GM23338 (cell line): ENCODE measurements around the gene AMPH. TPM values are rescaled to one million over a fixed set of nuclear protein-coding genes. Genes with fewer than 3 reads are reported as not detected.

Source experiments
- ATAC-seq: fragments of 200-7000 bp; cut with Tn5 transposase; 3 replicates; pipeline ENCODE4 v1.9.1; 2020
- DNase-seq: peaks from one replicate; pipeline ENCODE4 v3.0.0-alpha.2; 2015; ENCODE audit warnings: low spot score
- H2AFZ ChIP-seq: fragments of 200-600 bp; sonication (generic); 2 replicates; pipeline ENCODE4 v1.8.0; 2016; ENCODE audit warnings: antibody characterized with exemption, mild to moderate bottlenecking, moderate library complexity
- H3F3A ChIP-seq: fragments of 200-600 bp; sonication (generic); replicated peaks from 2 replicates; pipeline ENCODE4 v1.8.0; 2017; ENCODE audit warnings: antibody characterized with exemption, mixed run types, low read depth
- H3K27ac ChIP-seq: fragments of 200-600 bp; sonication (generic); 2 replicates; pipeline ENCODE4 v1.6.1; 2016; ENCODE audit warnings: low read depth
- H3K27me3 ChIP-seq: fragments of 200-600 bp; sonication (generic); 2 replicates; pipeline ENCODE4 v1.8.0; 2016; ENCODE audit warnings: mild to moderate bottlenecking, mixed run types, moderate library complexity; ENCODE audit not compliant: insufficient read depth
- H3K36me3 ChIP-seq: fragments of 200-600 bp; sonication (generic); 2 replicates; pipeline ENCODE4 v1.8.0; 2016; ENCODE audit warnings: mild to moderate bottlenecking; ENCODE audit not compliant: insufficient read depth
- H3K4me1 ChIP-seq: fragments of 200-600 bp; sonication (generic); 2 replicates; pipeline ENCODE4 v1.8.0; 2016; ENCODE audit warnings: mild to moderate bottlenecking, moderate library complexity; ENCODE audit not compliant: insufficient read depth
- H3K4me2 ChIP-seq: fragments of 200-600 bp; sonication (generic); 2 replicates; pipeline ENCODE4 v1.7.1; 2017; ENCODE audit warnings: mixed run types
- H3K4me3 ChIP-seq: fragments of 200-600 bp; sonication (generic); 2 replicates; pipeline ENCODE4 v1.6.1; 2016; ENCODE audit warnings: mixed run types
- H3K79me2 ChIP-seq: fragments of 200-600 bp; sonication (generic); replicated peaks from 2 replicates; pipeline ENCODE4 v1.8.0; 2017; ENCODE audit warnings: mild to moderate bottlenecking; ENCODE audit not compliant: insufficient read depth
- H3K9me2 ChIP-seq: fragments of 200-600 bp; sonication (generic); 2 replicates; pipeline ENCODE4 v1.8.0; 2017; ENCODE audit not compliant: insufficient read depth
- H4K20me1 ChIP-seq: fragments of 200-600 bp; sonication (generic); replicated peaks from 2 replicates; pipeline ENCODE4 v1.8.0; 2017; ENCODE audit warnings: mild to moderate bottlenecking; ENCODE audit not compliant: insufficient read depth
- H3K27ac Mint-ChIP-seq: 2 replicates; pipeline ENCODE4 v1.8.0; 2020; ENCODE audit warnings: inconsistent platforms, mild to moderate bottlenecking, moderate library complexity, mixed read lengths
- H3K27me3 Mint-ChIP-seq: 3 replicates; pipeline ENCODE4 v1.8.0; 2022; ENCODE audit warnings: low read depth, mild to moderate bottlenecking, moderate library complexity, mixed read lengths, inconsistent platforms; ENCODE audit not compliant: insufficient read depth, poor library complexity
- H3K36me3 Mint-ChIP-seq: 3 replicates; pipeline ENCODE4 v1.8.0; 2021; ENCODE audit warnings: low read depth, mild to moderate bottlenecking, inconsistent platforms, moderate library complexity, mixed read lengths
- H3K4me1 Mint-ChIP-seq: 3 replicates; pipeline ENCODE4 v1.8.0; 2020; ENCODE audit warnings: mild to moderate bottlenecking, inconsistent platforms, mixed read lengths
- H3K4me3 Mint-ChIP-seq: 3 replicates; pipeline ENCODE4 v1.8.0; 2021; ENCODE audit warnings: moderate library complexity, mild to moderate bottlenecking, inconsistent platforms, mixed read lengths
- H3K9me3 Mint-ChIP-seq: 3 replicates; pipeline ENCODE4 v1.8.0; 2020; ENCODE audit warnings: moderate library complexity, mild to moderate bottlenecking, inconsistent platforms, mixed read lengths
- CREB1 ChIP-seq: fragments of 250-450 bp; sonication (Bioruptor Pico); IDR thresholded peaks from 2 replicates; pipeline ENCODE4 v1.5.0; 2020; ENCODE audit warnings: low read depth, mild to moderate bottlenecking, moderate library complexity
- CTCF ChIP-seq, 2 experiments: fragments of 200-600 bp in 1 of 2; sonication (generic) in 1 of 2; conservative IDR thresholded peaks; 2 replicates each; pipeline versions ENCODE4 v1.5.1 to v1.6.1; 2016 to 2017; ENCODE audit warnings: antibody characterized with exemption in 2 of 2, low read depth in 2 of 2, mild to moderate bottlenecking in 2 of 2, moderate library complexity in 1 of 2
- ETS1 ChIP-seq: IDR thresholded peaks from 2 replicates; pipeline ENCODE4 v1.6.1; 2016; ENCODE audit warnings: antibody characterized with exemption
- EZH2 ChIP-seq: fragments of 200-600 bp; sonication (generic); IDR thresholded peaks from one replicate; pipeline ENCODE4 v1.8.0; 2017; ENCODE audit warnings: antibody characterized with exemption, mild to moderate bottlenecking, low read depth; ENCODE audit not compliant: unreplicated experiment
- EZH2phosphoT487 ChIP-seq: fragments of 200-600 bp; sonication (generic); IDR thresholded peaks from one replicate; pipeline ENCODE4 v1.8.1; 2018; ENCODE audit warnings: antibody characterized with exemption; ENCODE audit not compliant: unreplicated experiment
- JUNB ChIP-seq: IDR thresholded peaks from one replicate; pipeline ENCODE4 v1.6.1; 2016; ENCODE audit warnings: antibody characterized with exemption; ENCODE audit not compliant: unreplicated experiment
- NANOG ChIP-seq: IDR thresholded peaks from 2 replicates; pipeline ENCODE4 v1.6.1; 2016; ENCODE audit warnings: antibody characterized with exemption, borderline replicate concordance
- POLR2AphosphoS5 ChIP-seq: IDR thresholded peaks from 2 replicates; pipeline ENCODE4 v1.6.1; 2016; ENCODE audit warnings: antibody characterized with exemption, low read depth
- REST ChIP-seq: IDR thresholded peaks from one replicate; pipeline ENCODE4 v1.6.1; 2018; ENCODE audit warnings: antibody characterized with exemption; ENCODE audit not compliant: unreplicated experiment
- STAT1 ChIP-seq: IDR thresholded peaks from one replicate; pipeline ENCODE4 v1.6.1; 2016; ENCODE audit warnings: antibody characterized with exemption; ENCODE audit not compliant: unreplicated experiment
- ZNF114 ChIP-seq: fragments of 250-450 bp; sonication (Bioruptor Pico); IDR thresholded peaks from 2 replicates; pipeline ENCODE4 v1.5.0; 2020; ENCODE audit warnings: mild to moderate bottlenecking, moderate library complexity
- ZNF331 ChIP-seq: fragments of 250-450 bp; sonication (Bioruptor Pico); IDR thresholded peaks from 2 replicates; pipeline ENCODE4 v1.5.0; 2020; ENCODE audit warnings: low read depth, mild to moderate bottlenecking, moderate library complexity
- polyA plus RNA-seq: library from polyadenylated mRNA; unstranded; fragments of >200 nt; fragmentation: Nextera tagmentation; extraction: Ambion mirVana; gene quantifications from 2 replicates; pipeline ENCODE4 v1.2.1, GENCODE V29; 2016
- total RNA-seq: library from RNA; depleted of rRNA; stranded (reverse); fragments of >200 nt; shearing (Covaris generic); gene quantifications from 2 replicates; pipeline ENCODE4 v1.2.3, GENCODE V29; 2014
- TF ChIP-seq, protein P1 (sequence below): fragments of 250-450 bp; sonication (Bioruptor Pico); IDR thresholded peaks from 2 replicates; pipeline ENCODE4 v1.5.0; 2020; ENCODE audit warnings: mild to moderate bottlenecking, moderate library complexity

The AMPH gene
- total and polyA plus RNA-seq, 2 experiments from 2014 or later = 4.8 to 10.2 TPM

DNA sequence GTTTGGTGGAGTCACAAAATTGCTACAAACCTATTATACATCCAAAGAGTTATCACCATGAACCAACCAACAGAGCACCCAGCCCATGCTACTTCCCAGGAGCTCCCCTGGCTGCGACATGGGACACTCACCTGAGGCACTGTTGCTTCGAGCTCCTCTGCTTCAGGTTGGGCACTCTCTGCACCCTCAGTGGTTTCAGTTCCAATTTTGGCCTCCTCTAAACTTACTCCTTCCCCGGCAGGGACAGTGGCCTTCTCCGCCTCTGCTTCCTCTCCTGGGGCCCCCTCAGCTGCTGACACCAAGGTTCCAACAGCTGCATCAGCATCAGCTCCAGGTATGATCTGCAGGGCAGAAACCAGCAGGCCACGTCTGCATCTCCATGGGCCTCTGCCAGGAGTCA is 237.3 kb downstream of the AMPH start:
- H3K36me3 ChIP-seq = no peaks in the 10 kb centered on the region; the same call in 1 of the 2 replicates
- H3F3A ChIP-seq = no peaks in the 10 kb centered on the region
- Mint-ChIP-seq H3K4me3 (no peak overlapping the region), H3K27ac (no peak overlapping the region; the same call in 1 of the 2 replicates), H3K4me1 (peaks cover 11% of the 10 kb centered on the region), H3K27me3 (peaks cover 2% of the 10 kb centered on the region), H3K36me3 (no peaks in the 10 kb centered on the region; the same call in 2 of the 3 replicates), H3K9me3 (no peaks in the 10 kb centered on the region)
- no peak overlapping the region for H3K4me3 ChIP-seq
- H3K4me1 ChIP-seq = no peaks in the 10 kb centered on the region
- TF ChIP-seq, protein P1, sequence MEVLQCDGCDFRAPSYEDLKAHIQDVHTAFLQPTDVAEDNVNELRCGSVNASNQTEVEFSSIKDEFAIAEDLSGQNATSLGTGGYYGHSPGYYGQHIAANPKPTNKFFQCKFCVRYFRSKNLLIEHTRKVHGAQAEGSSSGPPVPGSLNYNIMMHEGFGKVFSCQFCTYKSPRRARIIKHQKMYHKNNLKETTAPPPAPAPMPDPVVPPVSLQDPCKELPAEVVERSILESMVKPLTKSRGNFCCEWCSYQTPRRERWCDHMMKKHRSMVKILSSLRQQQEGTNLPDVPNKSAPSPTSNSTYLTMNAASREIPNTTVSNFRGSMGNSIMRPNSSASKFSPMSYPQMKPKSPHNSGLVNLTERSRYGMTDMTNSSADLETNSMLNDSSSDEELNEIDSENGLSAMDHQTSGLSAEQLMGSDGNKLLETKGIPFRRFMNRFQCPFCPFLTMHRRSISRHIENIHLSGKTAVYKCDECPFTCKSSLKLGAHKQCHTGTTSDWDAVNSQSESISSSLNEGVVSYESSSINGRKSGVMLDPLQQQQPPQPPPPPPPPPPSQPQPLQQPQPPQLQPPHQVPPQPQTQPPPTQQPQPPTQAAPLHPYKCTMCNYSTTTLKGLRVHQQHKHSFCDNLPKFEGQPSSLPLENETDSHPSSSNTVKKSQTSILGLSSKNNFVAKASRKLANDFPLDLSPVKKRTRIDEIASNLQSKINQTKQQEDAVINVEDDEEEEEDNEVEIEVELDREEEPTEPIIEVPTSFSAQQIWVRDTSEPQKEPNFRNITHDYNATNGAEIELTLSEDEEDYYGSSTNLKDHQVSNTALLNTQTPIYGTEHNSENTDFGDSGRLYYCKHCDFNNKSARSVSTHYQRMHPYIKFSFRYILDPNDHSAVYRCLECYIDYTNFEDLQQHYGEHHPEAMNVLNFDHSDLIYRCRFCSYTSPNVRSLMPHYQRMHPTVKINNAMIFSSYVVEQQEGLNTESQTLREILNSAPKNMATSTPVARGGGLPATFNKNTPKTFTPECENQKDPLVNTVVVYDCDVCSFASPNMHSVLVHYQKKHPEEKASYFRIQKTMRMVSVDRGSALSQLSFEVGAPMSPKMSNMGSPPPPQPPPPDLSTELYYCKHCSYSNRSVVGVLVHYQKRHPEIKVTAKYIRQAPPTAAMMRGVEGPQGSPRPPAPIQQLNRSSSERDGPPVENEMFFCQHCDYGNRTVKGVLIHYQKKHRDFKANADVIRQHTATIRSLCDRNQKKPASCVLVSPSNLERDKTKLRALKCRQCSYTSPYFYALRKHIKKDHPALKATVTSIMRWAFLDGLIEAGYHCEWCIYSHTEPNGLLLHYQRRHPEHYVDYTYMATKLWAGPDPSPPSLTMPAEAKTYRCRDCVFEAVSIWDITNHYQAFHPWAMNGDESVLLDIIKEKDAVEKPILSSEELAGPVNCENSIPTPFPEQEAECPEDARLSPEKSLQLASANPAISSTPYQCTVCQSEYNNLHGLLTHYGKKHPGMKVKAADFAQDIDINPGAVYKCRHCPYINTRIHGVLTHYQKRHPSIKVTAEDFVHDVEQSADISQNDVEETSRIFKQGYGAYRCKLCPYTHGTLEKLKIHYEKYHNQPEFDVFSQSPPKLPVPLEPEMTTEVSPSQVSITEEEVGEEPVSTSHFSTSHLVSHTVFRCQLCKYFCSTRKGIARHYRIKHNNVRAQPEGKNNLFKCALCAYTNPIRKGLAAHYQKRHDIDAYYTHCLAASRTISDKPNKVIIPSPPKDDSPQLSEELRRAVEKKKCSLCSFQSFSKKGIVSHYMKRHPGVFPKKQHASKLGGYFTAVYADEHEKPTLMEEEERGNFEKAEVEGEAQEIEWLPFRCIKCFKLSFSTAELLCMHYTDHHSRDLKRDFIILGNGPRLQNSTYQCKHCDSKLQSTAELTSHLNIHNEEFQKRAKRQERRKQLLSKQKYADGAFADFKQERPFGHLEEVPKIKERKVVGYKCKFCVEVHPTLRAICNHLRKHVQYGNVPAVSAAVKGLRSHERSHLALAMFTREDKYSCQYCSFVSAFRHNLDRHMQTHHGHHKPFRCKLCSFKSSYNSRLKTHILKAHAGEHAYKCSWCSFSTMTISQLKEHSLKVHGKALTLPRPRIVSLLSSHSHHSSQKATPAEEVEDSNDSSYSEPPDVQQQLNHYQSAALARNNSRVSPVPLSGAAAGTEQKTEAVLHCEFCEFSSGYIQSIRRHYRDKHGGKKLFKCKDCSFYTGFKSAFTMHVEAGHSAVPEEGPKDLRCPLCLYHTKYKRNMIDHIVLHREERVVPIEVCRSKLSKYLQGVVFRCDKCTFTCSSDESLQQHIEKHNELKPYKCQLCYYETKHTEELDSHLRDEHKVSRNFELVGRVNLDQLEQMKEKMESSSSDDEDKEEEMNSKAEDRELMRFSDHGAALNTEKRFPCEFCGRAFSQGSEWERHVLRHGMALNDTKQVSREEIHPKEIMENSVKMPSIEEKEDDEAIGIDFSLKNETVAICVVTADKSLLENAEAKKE (CRISPR knock-in tag) = no peak
- TF ChIP-seq JUNB (no peak), REST (no peak), CTCF (conservative IDR thresholded peaks at IDR 0.05; ENCODE audit: low read depth in 2 of 2) (no peak), ZNF114 (CRISPR knock-in tag) (no peak), CREB1 (CRISPR knock-in tag) (no peak), EZH2phosphoT487 (no peak), POLR2AphosphoS5 (no peak), EZH2 (no peak), NANOG (no peak), STAT1 (no peak), ETS1 (no peak), ZNF331 (CRISPR knock-in tag) (no peak)
- no peak overlapping the region for H2AFZ ChIP-seq
- H3K9me2 ChIP-seq = no peaks in the 10 kb centered on the region
- H3K79me2 ChIP-seq = no peaks in the 10 kb centered on the region
- ATAC-seq (no peak), DNase-seq (no peak)
- H3K27ac ChIP-seq = no peak overlapping the region
- no peak overlapping the region for H3K4me2 ChIP-seq
- no peaks in the 10 kb centered on the region for H4K20me1 ChIP-seq
- no peaks in the 10 kb centered on the region for H3K27me3 ChIP-seq
